Mesenchymal stem cell (in vitro differentiated cells and primary cell): ENCODE data around the gene QSOX2.

Experiments used
- DNase-seq: peaks from one replicate; pipeline ENCODE4 v3.0.0-alpha.2; 2013
- H2AFZ ChIP-seq: one replicate; pipeline ENCODE4 v1.6.1; 2013; ENCODE audit warnings: low read depth, mild to moderate bottlenecking, control low read depth, inconsistent platforms, low read length, moderate library complexity
- H2AK5ac ChIP-seq: 2 replicates; pipeline ENCODE4 v1.6.1; 2013; ENCODE audit warnings: low read length, moderate library complexity, mild to moderate bottlenecking, inconsistent platforms; ENCODE audit not compliant: severe bottlenecking
- H2BK120ac ChIP-seq: one replicate; pipeline ENCODE4 v1.6.1; 2013; ENCODE audit warnings: low read depth, mild to moderate bottlenecking, inconsistent platforms, low read length, moderate library complexity
- H2BK12ac ChIP-seq, 2 experiments: one replicate each; pipeline ENCODE4 v1.6.1; 2013; ENCODE audit warnings: inconsistent platforms in 2 of 2, low read length in 2 of 2, mild to moderate bottlenecking in 2 of 2, moderate library complexity in 2 of 2, control low read depth in 1 of 2
- H2BK15ac ChIP-seq: one replicate; pipeline ENCODE4 v1.6.1; 2013; ENCODE audit warnings: mild to moderate bottlenecking, low read depth, inconsistent platforms; ENCODE audit not compliant: poor library complexity, severe bottlenecking
- H2BK5ac ChIP-seq: 2 replicates; pipeline ENCODE4 v1.6.1; 2013; ENCODE audit warnings: low read depth, mild to moderate bottlenecking, low read length, control low read depth, inconsistent platforms; ENCODE audit not compliant: poor library complexity, severe bottlenecking
- H3K14ac ChIP-seq, 2 experiments: one replicate each; pipeline ENCODE4 v1.6.1; 2013; ENCODE audit warnings: inconsistent platforms in 2 of 2, low read length in 2 of 2, control low read depth in 1 of 2, mild to moderate bottlenecking in 1 of 2, moderate library complexity in 1 of 2
- H3K18ac ChIP-seq, 2 experiments: one replicate each; pipeline ENCODE4 v1.6.1; 2013; ENCODE audit warnings: inconsistent platforms in 2 of 2, low read length in 2 of 2, control low read depth in 1 of 2, low read depth in 1 of 2, mild to moderate bottlenecking in 1 of 2
- H3K23ac ChIP-seq, 2 experiments: one replicate each; pipeline ENCODE4 v1.6.1; 2013; ENCODE audit warnings: inconsistent platforms in 2 of 2, low read length in 2 of 2, mild to moderate bottlenecking in 2 of 2, moderate library complexity in 2 of 2, control low read depth in 1 of 2
- H3K27ac ChIP-seq: 2 replicates; pipeline ENCODE4 v1.5.1; 2013; ENCODE audit warnings: mild to moderate bottlenecking, moderate library complexity, low read length, control low read depth, inconsistent platforms; ENCODE audit not compliant: poor library complexity, severe bottlenecking
- H3K27me3 ChIP-seq, 2 experiments: 2 replicates each; pipeline versions ENCODE4 v1.6.1 to v1.7.0; 2013; ENCODE audit warnings: low read length in 2 of 2, mild to moderate bottlenecking in 2 of 2, moderate library complexity in 2 of 2, control low read depth in 1 of 2, inconsistent platforms in 1 of 2; ENCODE audit not compliant: control insufficient read depth in 1 of 2, insufficient read depth in 1 of 2
- H3K36me3 ChIP-seq, 2 experiments: 2 replicates each; pipeline versions ENCODE4 v1.6.1 to v1.7.0; 2013; ENCODE audit warnings: low read length in 2 of 2, control low read depth in 1 of 2, inconsistent platforms in 1 of 2, low read depth in 1 of 2, mild to moderate bottlenecking in 1 of 2; ENCODE audit not compliant: insufficient read depth in 2 of 2, control insufficient read depth in 1 of 2
- H3K4ac ChIP-seq, 2 experiments: one replicate each; pipeline ENCODE4 v1.6.1; 2013; ENCODE audit warnings: inconsistent platforms in 2 of 2, low read length in 2 of 2, mild to moderate bottlenecking in 2 of 2, moderate library complexity in 2 of 2, control low read depth in 1 of 2, low read depth in 1 of 2
- H3K4me1 ChIP-seq: 2 replicates; pipeline ENCODE4 v1.6.1; 2013; ENCODE audit warnings: low read depth, low read length, control low read depth; ENCODE audit not compliant: control insufficient read depth, insufficient read depth
- H3K4me2 ChIP-seq: 2 replicates; pipeline ENCODE4 v1.6.1; 2013; ENCODE audit warnings: low read length, mild to moderate bottlenecking, inconsistent platforms; ENCODE audit not compliant: poor library complexity, severe bottlenecking
- H3K4me3 ChIP-seq, 2 experiments: 2 replicates each; pipeline versions ENCODE4 v1.5.1 to v1.7.0; 2013; ENCODE audit warnings: low read length in 2 of 2, mild to moderate bottlenecking in 2 of 2, control low read depth in 1 of 2, low read depth in 1 of 2; ENCODE audit not compliant: insufficient read depth in 1 of 2
- H3K79me1 ChIP-seq: replicated peaks from 2 replicates; pipeline ENCODE4 v1.6.1; 2013; ENCODE audit warnings: mild to moderate bottlenecking, control low read depth, low read length, inconsistent platforms; ENCODE audit not compliant: poor library complexity, severe bottlenecking
- H3K9ac ChIP-seq: 2 replicates; pipeline ENCODE4 v1.7.0; 2013; ENCODE audit warnings: mild to moderate bottlenecking, low read length, moderate library complexity
- H3K9me3 ChIP-seq: 2 replicates; pipeline ENCODE4 v1.7.0; 2013; ENCODE audit warnings: mild to moderate bottlenecking, low read length; ENCODE audit not compliant: control insufficient read depth
- H4K8ac ChIP-seq: one replicate; pipeline ENCODE4 v1.6.1; 2013; ENCODE audit warnings: inconsistent platforms, mild to moderate bottlenecking, low read length, moderate library complexity
- H4K91ac ChIP-seq: one replicate; pipeline ENCODE4 v1.6.1; 2013; ENCODE audit warnings: mild to moderate bottlenecking, low read length, inconsistent platforms
- WGBS: methylation state at CpG from one replicate; pipeline ENCODE4 v1.1.7; 2013; ENCODE audit warnings: mixed read lengths; 5-methylcytosine and 5-hydroxymethylcytosine counted together

Gene QSOX2

GRCh38 chr9:136193127-136193890 lies 52.3 kb downstream of the QSOX2 start:
- Histone ChIP-seq H3K79me1 (no peaks in the 10 kb centered on the region), H2BK120ac (no peak overlapping the region), H3K9ac (no peak overlapping the region), H2BK15ac (no peak overlapping the region), H3K27ac (no peak overlapping the region), H3K4me1 (peaks cover 17% of the 10 kb centered on the region), H3K4me2 (no peak overlapping the region), H2BK12ac (no peak overlapping the region), H3K27me3 (peaks cover 84 to 86% of the 10 kb centered on the region in 2 experiments), H3K36me3 (no peaks in the 10 kb centered on the region), H2AK5ac (no peak overlapping the region), H3K4me3 (peak overlapping the region in 1 of 2 experiments; percentile 36), H3K9me3 (no peaks in the 10 kb centered on the region), H3K23ac (no peak overlapping the region), H3K14ac (no peak overlapping the region), H2AFZ (no peak overlapping the region), H3K4ac (no peak overlapping the region), H2BK5ac (no peak overlapping the region), H4K91ac (no peak overlapping the region), H3K18ac (no peak overlapping the region), H4K8ac (no peak overlapping the region)
- 3% methylated on average over 75 of the region's 96 CpGs for WGBS
- no peak for DNase-seq

DNA sequence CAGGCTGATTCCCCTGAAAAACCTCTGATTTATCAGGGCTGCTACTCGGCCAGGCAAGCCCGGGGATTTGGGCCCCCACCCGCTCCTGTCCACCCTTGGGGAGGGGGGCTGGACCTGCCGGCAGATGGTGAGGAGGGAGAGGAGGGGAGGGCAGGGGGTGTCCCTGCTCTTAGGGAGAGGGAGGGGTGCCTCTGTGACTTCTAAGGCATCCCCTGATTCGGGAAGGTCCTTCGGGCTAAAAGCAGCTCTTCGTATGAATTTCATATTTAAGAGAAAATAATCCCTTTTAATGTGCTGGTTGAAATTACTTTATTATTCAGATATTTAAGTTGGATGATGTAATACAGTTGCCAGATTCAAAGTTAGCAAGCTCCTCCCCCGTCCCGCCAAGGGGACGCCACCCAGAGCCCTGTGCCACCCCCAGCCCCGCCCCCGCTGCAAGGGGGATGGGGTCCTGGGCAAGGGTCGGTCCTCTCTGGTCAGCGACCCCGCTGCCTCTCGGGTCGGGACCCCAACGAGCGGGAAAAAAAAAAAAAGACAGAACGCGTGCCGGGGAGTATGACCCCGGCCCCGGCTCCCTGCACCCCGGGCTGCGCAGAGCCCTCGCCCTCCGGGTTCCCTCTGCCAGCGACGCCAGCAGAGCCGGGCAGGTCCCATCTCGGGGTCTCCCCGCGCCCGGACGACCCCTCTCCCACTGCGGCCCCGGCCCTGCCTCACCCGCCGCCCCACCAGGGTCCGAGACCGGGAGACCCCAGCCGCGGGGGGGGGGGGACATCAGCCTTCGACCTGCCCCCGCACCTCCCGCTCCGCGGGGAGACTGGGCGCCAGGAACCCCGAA lies 53.1 kb downstream of the QSOX2 start:
- no peak overlapping the region for H2BK120ac ChIP-seq
- no peak overlapping the region for H3K4ac ChIP-seq
- H4K8ac ChIP-seq, result no peak overlapping the region
- H3K4me3 ChIP-seq, result no peak overlapping the region
- H2BK12ac ChIP-seq, result no peak overlapping the region
- H3K27me3 ChIP-seq, result peaks cover 81 to 84% of the 10 kb centered on the region in 2 experiments
- H3K14ac ChIP-seq, result no peak overlapping the region
- H2BK5ac ChIP-seq, result no peak overlapping the region
- no peak overlapping the region for H2AFZ ChIP-seq
- H3K4me2 ChIP-seq, result no peak overlapping the region
- no peak overlapping the region for H4K91ac ChIP-seq
- H2AK5ac ChIP-seq, result no peak overlapping the region
- H3K27ac ChIP-seq, result no peak overlapping the region
- H3K79me1 ChIP-seq, result no peaks in the 10 kb centered on the region
- peaks cover 16% of the 10 kb centered on the region for H3K4me1 ChIP-seq
- H3K36me3 ChIP-seq, result no peaks in the 10 kb centered on the region
- H3K9ac ChIP-seq, result no peak overlapping the region
- WGBS, result 7% methylated on average over 42 of the region's 51 CpGs
- no peak for DNase-seq
- no peak overlapping the region for H3K23ac ChIP-seq
- no peak overlapping the region for H3K18ac ChIP-seq
- no peak overlapping the region for H2BK15ac ChIP-seq
- H3K9me3 ChIP-seq, result no peaks in the 10 kb centered on the region

- Histone ChIP-seq H3K79me1 (no peaks in the 10 kb centered on the region), H2BK15ac (no peak overlapping the region), H2BK120ac (no peak overlapping the region), H2BK12ac (no peak overlapping the region), H3K9ac (no peak overlapping the region), H4K91ac (no peak overlapping the region), H3K18ac (no peak overlapping the region), H3K4me2 (no peak overlapping the region), H3K36me3 (no peaks in the 10 kb centered on the region), H3K4me1 (peaks cover 16% of the 10 kb centered on the region), H2AFZ (no peak overlapping the region), H3K23ac (no peak overlapping the region), H3K27me3 (peaks cover 81 to 85% of the 10 kb centered on the region in 2 experiments), H4K8ac (no peak overlapping the region), H2AK5ac (no peak overlapping the region), H2BK5ac (no peak overlapping the region), H3K4ac (no peak overlapping the region), H3K27ac (no peak overlapping the region), H3K9me3 (no peaks in the 10 kb centered on the region), H3K14ac (no peak overlapping the region), H3K4me3 (no peak overlapping the region)
- DNase-seq, result no peak
- 35% methylated on average over 6 of the region's 9 CpGs for WGBS
These were observed 53.7 kb downstream of the QSOX2 start for GRCh38 chr9:136191960-136192286.
